ENCODE data around the gene WDR64.

GRCh38 chr1:241773991-241774390, 121.9 kb downstream of the WDR64 start:
- no peak for TF ChIP-seq POLR2A (IDR thresholded peaks at IDR 0.05)
- TF ChIP-seq CTCF (IDR thresholded peaks at IDR 0.05), result no peak

Measured in ovary (tissue), 3 donors.